Measurements from ENCODE around the gene PTGES3L.

The PTGES3L gene

DNA sequence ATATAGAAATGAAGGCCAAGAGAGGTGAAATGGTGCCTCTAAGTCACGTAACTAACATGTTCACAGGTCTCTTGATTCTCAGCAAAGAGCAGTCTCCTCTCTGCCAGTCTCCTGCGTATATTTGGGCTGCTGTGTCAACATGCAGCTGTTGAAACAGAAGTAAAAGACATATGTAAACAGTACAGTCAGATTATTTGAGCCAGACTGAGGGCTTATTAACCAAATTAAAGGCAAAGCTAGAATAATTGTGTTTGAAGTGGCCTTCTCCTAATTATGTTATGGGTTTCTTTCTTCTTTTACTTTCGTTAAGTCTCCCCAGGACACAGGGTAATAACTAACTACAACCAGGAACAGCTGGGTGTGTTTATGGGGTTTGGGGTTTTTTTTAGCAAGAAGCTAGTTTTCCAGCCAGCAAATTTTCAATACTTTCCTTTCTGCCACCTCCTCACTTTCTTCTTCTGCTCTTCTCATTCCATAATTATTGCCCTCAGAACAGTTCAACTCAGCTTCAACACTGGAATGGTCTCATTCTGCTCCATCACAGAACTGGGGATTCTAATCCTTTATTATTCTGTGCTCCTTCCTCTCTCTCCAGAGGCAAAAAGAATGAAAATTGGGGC is 60.9 kb downstream of the PTGES3L start:
- peak; percentile 99 for DNase-seq
